HEK293 (cell line): ENCODE measurements around the gene FXYD5.

Experiments
- CTCF ChIA-PET: fragments of 350-600 bp; formaldehyde crosslinking; extraction: SDS; loops from one replicate; lab custom pipeline; 2021; ENCODE audit warnings: antibody characterized with exemption; lab: Yijun Ruan, JAX
- POLR2A ChIA-PET: fragments of 300-600 bp; formaldehyde crosslinking; extraction: SDS; loops from one replicate; lab custom pipeline; 2020; ENCODE audit warnings: antibody characterized with exemption, inconsistent platforms; lab: Yijun Ruan, JAX
- H3K27ac ChIP-seq: fragments of 200-500 bp; sonication (Bioruptor generic); 2 replicates; pipeline ENCODE4 v1.5.1; 2014; ENCODE audit warnings: low read depth, low read length, control low read depth, inconsistent platforms; ENCODE audit errors: extremely low read depth
- H3K36me3 ChIP-seq, 2 experiments: fragments of 200-500 bp in 1 of 2; sonication (Bioruptor generic) in 1 of 2; 1 replicate in 1 of 2; 2 replicates in 1 of 2; pipeline ENCODE4 v1.5.1; 2014 to 2017; ENCODE audit warnings: inconsistent platforms in 2 of 2, low read length in 2 of 2; ENCODE audit not compliant: control insufficient read depth in 2 of 2, insufficient read depth in 1 of 2
- H3K4me1 ChIP-seq: fragments of 200-500 bp; sonication (Bioruptor generic); 2 replicates; pipeline ENCODE4 v1.5.1; 2014; ENCODE audit warnings: mild to moderate bottlenecking, low read length, inconsistent platforms; ENCODE audit not compliant: control insufficient read depth, insufficient read depth
- H3K4me3 ChIP-seq: 2 replicates; pipeline ENCODE4 v1.5.1; 2011; ENCODE audit warnings: low read depth, mild to moderate bottlenecking, control low read depth, low read length, moderate library complexity
- H3K9me3 ChIP-seq: fragments of 200-500 bp; sonication (Bioruptor generic); 2 replicates; pipeline ENCODE4 v1.5.1; 2014; ENCODE audit warnings: low read depth, low read length, inconsistent platforms; ENCODE audit not compliant: control insufficient read depth, insufficient read depth
- BCL11A ChIP-seq: fragments of 450-650 bp; formaldehyde crosslinking; IDR thresholded peaks from 2 replicates; pipeline ENCODE4 v1.5.1; 2016; ENCODE audit warnings: low read depth, missing biosample characterization, missing genetic modification characterization
- FEZF1 ChIP-seq: fragments of 450-650 bp; formaldehyde crosslinking; IDR thresholded peaks from 2 replicates; pipeline ENCODE4 v1.5.1; 2016; ENCODE audit warnings: missing biosample characterization, missing genetic modification characterization
- GLI2 ChIP-seq: fragments of 450-650 bp; formaldehyde crosslinking; IDR thresholded peaks from 2 replicates; pipeline ENCODE4; 2017; ENCODE audit warnings: missing biosample characterization, missing genetic modification characterization, low read depth, borderline replicate concordance
- GLIS1 ChIP-seq: fragments of 450-650 bp; formaldehyde crosslinking; IDR thresholded peaks from 2 replicates; pipeline ENCODE4 v1.5.1; 2016; ENCODE audit warnings: missing biosample characterization, missing genetic modification characterization
- HOXA7 ChIP-seq: sonication (generic); formaldehyde crosslinking; IDR thresholded peaks from 2 replicates; pipeline ENCODE4 v1.8.1; 2022; ENCODE audit warnings: missing genetic modification reagents, borderline replicate concordance
- KLF9 ChIP-seq: fragments of 450-650 bp; formaldehyde crosslinking; IDR thresholded peaks from 2 replicates; pipeline ENCODE4 v1.5.1; 2016; ENCODE audit warnings: missing biosample characterization, missing genetic modification characterization, low read depth
- MEIS1 ChIP-seq: sonication (generic); formaldehyde crosslinking; IDR thresholded peaks from 2 replicates; pipeline ENCODE4 v1.8.1; 2022; ENCODE audit warnings: missing genetic modification reagents, mild to moderate bottlenecking, borderline replicate concordance
- PRDM6 ChIP-seq: fragments of 450-650 bp; formaldehyde crosslinking; IDR thresholded peaks from 2 replicates; pipeline ENCODE4 v1.5.1; 2017; ENCODE audit warnings: missing biosample characterization, missing genetic modification characterization
- SP7 ChIP-seq: fragments of 450-650 bp; formaldehyde crosslinking; IDR thresholded peaks from 2 replicates; pipeline ENCODE4 v1.5.1; 2016; ENCODE audit warnings: missing biosample characterization, missing genetic modification characterization
- ZBTB48 ChIP-seq: fragments of 450-650 bp; formaldehyde crosslinking; IDR thresholded peaks from 2 replicates; pipeline ENCODE4 v1.5.1; 2016; ENCODE audit warnings: missing biosample characterization, missing genetic modification characterization
- ZEB2 ChIP-seq: fragments of 450-650 bp; formaldehyde crosslinking; IDR thresholded peaks from 2 replicates; pipeline ENCODE4 v1.5.1; 2016; ENCODE audit warnings: missing biosample characterization, missing genetic modification characterization
- ZFHX2 ChIP-seq: fragments of 450-650 bp; formaldehyde crosslinking; conservative IDR thresholded peaks from 2 replicates; pipeline ENCODE4 v1.5.1; 2016; ENCODE audit warnings: missing biosample characterization, missing genetic modification characterization
- ZFP3 ChIP-seq: fragments of 450-650 bp; formaldehyde crosslinking; IDR thresholded peaks from 2 replicates; pipeline ENCODE4 v1.5.1; 2016; ENCODE audit warnings: low read depth, missing biosample characterization, missing genetic modification characterization
- ZFP69B ChIP-seq: fragments of 450-650 bp; formaldehyde crosslinking; IDR thresholded peaks from 2 replicates; pipeline ENCODE4 v1.5.1; 2016; ENCODE audit warnings: missing biosample characterization, missing genetic modification characterization
- ZNF174 ChIP-seq: fragments of 450-650 bp; formaldehyde crosslinking; IDR thresholded peaks from 2 replicates; pipeline ENCODE4 v1.5.0; 2017; ENCODE audit warnings: missing biosample characterization, mild to moderate bottlenecking, missing genetic modification characterization
- ZNF184 ChIP-seq: fragments of 450-650 bp; IDR thresholded peaks from 2 replicates; pipeline ENCODE4 v1.5.1; 2018; ENCODE audit warnings: missing biosample characterization, mild to moderate bottlenecking, missing genetic modification characterization
- ZNF202 ChIP-seq: fragments of 450-650 bp; formaldehyde crosslinking; IDR thresholded peaks from 2 replicates; pipeline ENCODE4 v1.5.1; 2016; ENCODE audit warnings: missing biosample characterization, missing genetic modification characterization, borderline replicate concordance
- ZNF239 ChIP-seq: fragments of 450-650 bp; formaldehyde crosslinking; IDR thresholded peaks from 2 replicates; pipeline ENCODE4 v1.5.1; 2016; ENCODE audit warnings: missing biosample characterization, missing genetic modification characterization
- ZNF24 ChIP-seq: fragments of 450-650 bp; formaldehyde crosslinking; IDR thresholded peaks from 2 replicates; pipeline ENCODE4 v1.5.1; 2016; ENCODE audit warnings: missing biosample characterization, missing genetic modification characterization
- ZNF292 ChIP-seq: fragments of 450-650 bp; formaldehyde crosslinking; IDR thresholded peaks from 2 replicates; pipeline ENCODE4 v1.5.1; 2016; ENCODE audit warnings: low read depth, missing biosample characterization, missing genetic modification characterization, borderline replicate concordance
- ZNF311 ChIP-seq: fragments of 450-650 bp; formaldehyde crosslinking; IDR thresholded peaks from 2 replicates; pipeline ENCODE4 v1.5.1; 2017; ENCODE audit warnings: missing biosample characterization, missing genetic modification characterization, borderline replicate concordance
- ZNF324 ChIP-seq: fragments of 450-650 bp; formaldehyde crosslinking; IDR thresholded peaks from 2 replicates; pipeline ENCODE4 v1.5.1; 2016; ENCODE audit warnings: missing biosample characterization, missing genetic modification characterization
- ZNF350 ChIP-seq: fragments of 450-650 bp; formaldehyde crosslinking; IDR thresholded peaks from 2 replicates; pipeline ENCODE4 v1.5.0; 2017; ENCODE audit warnings: missing biosample characterization, mild to moderate bottlenecking, missing genetic modification characterization
- ZNF391 ChIP-seq: fragments of 450-650 bp; formaldehyde crosslinking; IDR thresholded peaks from 2 replicates; pipeline ENCODE4 v1.5.1; 2016; ENCODE audit warnings: low read depth, missing biosample characterization, missing genetic modification characterization, borderline replicate concordance
- ZNF404 ChIP-seq: fragments of 450-650 bp; formaldehyde crosslinking; IDR thresholded peaks from 2 replicates; pipeline ENCODE4 v1.5.1; 2017; ENCODE audit warnings: missing biosample characterization, missing genetic modification characterization
- ZNF48 ChIP-seq: fragments of 450-650 bp; formaldehyde crosslinking; IDR thresholded peaks from 2 replicates; pipeline ENCODE4 v1.5.1; 2016; ENCODE audit warnings: missing biosample characterization, missing genetic modification characterization
- ZNF521 ChIP-seq: fragments of 450-650 bp; formaldehyde crosslinking; IDR thresholded peaks from 2 replicates; pipeline ENCODE4 v1.5.1; 2017; ENCODE audit warnings: missing biosample characterization, mild to moderate bottlenecking, missing genetic modification characterization
- ZNF558 ChIP-seq: fragments of 450-650 bp; formaldehyde crosslinking; IDR thresholded peaks from 2 replicates; pipeline ENCODE4 v1.5.1; 2016; ENCODE audit warnings: missing biosample characterization, missing genetic modification characterization
- ZNF626 ChIP-seq: fragments of 450-650 bp; sonication (Bioruptor Pico); formaldehyde crosslinking; IDR thresholded peaks from 2 replicates; pipeline ENCODE4 v1.5.1; 2018; ENCODE audit warnings: missing biosample characterization, missing genetic modification characterization, inconsistent platforms
- ZNF654 ChIP-seq: fragments of 450-650 bp; formaldehyde crosslinking; IDR thresholded peaks from 2 replicates; pipeline ENCODE4 v1.5.1; 2016; ENCODE audit warnings: low read depth, missing biosample characterization, missing genetic modification characterization
- ZNF707 ChIP-seq: fragments of 450-650 bp; formaldehyde crosslinking; IDR thresholded peaks from 2 replicates; pipeline ENCODE4 v1.5.1; 2016; ENCODE audit warnings: missing biosample characterization, missing genetic modification characterization
- ZNF785 ChIP-seq: fragments of 450-650 bp; formaldehyde crosslinking; IDR thresholded peaks from 2 replicates; pipeline ENCODE4 v1.5.1; 2016; ENCODE audit warnings: missing biosample characterization, missing genetic modification characterization
- ZSCAN30 ChIP-seq: fragments of 450-650 bp; IDR thresholded peaks from 2 replicates; pipeline ENCODE4 v1.5.1; 2018; ENCODE audit warnings: missing biosample characterization, mild to moderate bottlenecking, missing genetic modification characterization, moderate library complexity
- TF ChIP-seq, protein P1 (sequence below): fragments of 450-650 bp; formaldehyde crosslinking; IDR thresholded peaks from 2 replicates; pipeline ENCODE4 v1.5.1; 2017; ENCODE audit warnings: missing biosample characterization, missing genetic modification characterization
- TF ChIP-seq, protein P2 (sequence below): fragments of 450-650 bp; formaldehyde crosslinking; IDR thresholded peaks from 2 replicates; pipeline ENCODE4 v1.5.1; 2016; ENCODE audit warnings: missing biosample characterization, missing genetic modification characterization

The FXYD5 gene

DNA sequence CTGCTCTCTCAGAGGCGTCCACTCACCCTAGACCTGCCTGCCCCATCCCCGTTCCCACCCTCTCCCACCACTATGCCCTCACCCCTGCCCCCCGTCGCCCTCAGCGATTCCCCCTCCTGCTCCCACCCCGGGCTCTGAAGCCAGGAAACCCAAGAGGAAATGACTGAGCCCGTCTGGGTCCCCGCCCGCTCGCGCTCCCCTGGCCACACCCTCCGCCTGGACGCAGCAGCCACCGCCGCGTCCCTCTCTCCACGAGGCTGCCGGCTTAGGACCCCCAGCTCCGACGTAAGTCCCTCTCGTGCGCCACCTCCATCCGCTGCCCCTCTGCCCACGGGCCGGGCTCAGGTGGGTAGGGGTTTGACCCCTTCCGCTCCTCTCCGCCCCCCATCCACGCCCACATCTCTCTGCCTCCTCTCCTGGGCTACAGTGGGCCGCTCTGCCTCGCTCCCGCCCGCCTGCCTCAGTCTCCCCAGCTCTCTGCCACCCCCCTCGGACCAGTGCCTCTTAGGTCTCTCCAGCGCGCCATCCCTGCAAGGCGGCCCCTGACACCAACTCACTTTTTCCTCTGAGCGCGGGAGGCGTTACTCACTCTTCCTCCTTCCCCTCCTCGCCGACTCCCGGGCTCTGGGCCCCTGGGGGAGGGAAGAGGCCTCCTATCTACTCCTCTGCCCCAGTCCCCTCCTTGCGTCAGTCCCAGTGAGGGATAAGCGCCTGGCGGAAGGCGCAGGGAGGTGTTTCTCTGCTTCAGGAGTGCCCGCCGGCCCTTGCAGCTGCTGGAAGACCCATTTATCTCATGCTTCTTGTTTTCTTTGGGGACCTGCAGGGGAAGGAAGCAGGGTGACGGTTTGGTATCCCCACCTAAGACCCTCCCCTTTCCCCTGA, at the start of gene FXYD5:
Gene FXYD5, plus strand, starts transcription at position 211 of the 882 bp plus-strand sequence. CDS start 816 bp downstream, outside the sequence.
- CTCF ChIA-PET: interaction anchor here (0.5 to 5.9 kb wide), 21 partner anchors 8 to 842 kb away, joined by 3 to 82 read pairs (median 5); partner anchors contain the start of genes FXYD7 and LGI4
- Histone ChIP-seq H3K9me3 (no peaks in the 10 kb centered on the region), H3K27ac (peak within 1 kb of the TSS; percentile 75; the same call in 1 of the 2 replicates), H3K4me1 (peaks cover 20% of the 10 kb centered on the region), H3K4me3 (peak within 1 kb of the TSS; percentile 57), H3K36me3 (peaks cover 23 to 32% of the 10 kb centered on the region in 2 experiments)
- POLR2A ChIA-PET: interaction anchor here (0.6 to 2.7 kb wide), 6 partner anchors 8 to 151 kb away, joined by 3 to 25 read pairs (median 5); partner anchors contain the start of gene LGI4
- TF ChIP-seq MEIS1 (CRISPR knock-in tag) (no peak), ZBTB48 (tag by site-specific recombination) (peak; percentile 97), ZNF311 (no peak), GLI2 (no peak), ZNF350 (tag by site-specific recombination) (no peak), ZNF404 (tag by site-specific recombination) (no peak), ZNF48 (tag by site-specific recombination) (no peak), ZFHX2 (tag by site-specific recombination) (peak; percentile 100), BCL11A (tag by site-specific recombination) (peak; percentile 46), ZNF558 (tag by site-specific recombination) (no peak), ZNF174 (no peak), ZEB2 (tag by site-specific recombination) (peak; percentile 93), ZNF24 (peak; percentile 93), PRDM6 (no peak), ZNF292 (no peak), GLIS1 (tag by site-specific recombination) (peak; percentile 96), ZNF626 (no peak), ZNF202 (no peak), ZNF707 (tag by site-specific recombination) (peak; percentile 72), ZFP3 (tag by site-specific recombination) (no peak), ZNF324 (tag by site-specific recombination) (peak; percentile 95), ZNF785 (tag by site-specific recombination) (no peak; the same call in 1 of the 2 replicates), ZFP69B (tag by site-specific recombination) (peak; percentile 88), SP7 (tag by site-specific recombination) (peak; percentile 97), KLF9 (tag by site-specific recombination) (peak; percentile 100), ZNF184 (tag by site-specific recombination) (no peak), ZNF654 (tag by site-specific recombination) (no peak), ZNF521 (tag by site-specific recombination) (no peak), ZSCAN30 (tag by site-specific recombination) (peak; percentile 77), FEZF1 (tag by site-specific recombination) (peak; percentile 6; the same call in 1 of the 2 replicates), ZNF239 (peak; percentile 54), HOXA7 (CRISPR knock-in tag) (no peak), ZNF391 (tag by site-specific recombination) (peak; percentile 96; the same call in 1 of the 2 replicates)
- TF ChIP-seq, protein P1, sequence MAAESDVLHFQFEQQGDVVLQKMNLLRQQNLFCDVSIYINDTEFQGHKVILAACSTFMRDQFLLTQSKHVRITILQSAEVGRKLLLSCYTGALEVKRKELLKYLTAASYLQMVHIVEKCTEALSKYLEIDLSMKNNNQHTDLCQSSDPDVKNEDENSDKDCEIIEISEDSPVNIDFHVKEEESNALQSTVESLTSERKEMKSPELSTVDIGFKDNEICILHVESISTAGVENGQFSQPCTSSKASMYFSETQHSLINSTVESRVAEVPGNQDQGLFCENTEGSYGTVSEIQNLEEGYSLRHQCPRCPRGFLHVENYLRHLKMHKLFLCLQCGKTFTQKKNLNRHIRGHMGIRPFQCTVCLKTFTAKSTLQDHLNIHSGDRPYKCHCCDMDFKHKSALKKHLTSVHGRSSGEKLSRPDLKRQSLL: peak; percentile 75; the same call in 1 of the 2 replicates
- TF ChIP-seq, protein P2, sequence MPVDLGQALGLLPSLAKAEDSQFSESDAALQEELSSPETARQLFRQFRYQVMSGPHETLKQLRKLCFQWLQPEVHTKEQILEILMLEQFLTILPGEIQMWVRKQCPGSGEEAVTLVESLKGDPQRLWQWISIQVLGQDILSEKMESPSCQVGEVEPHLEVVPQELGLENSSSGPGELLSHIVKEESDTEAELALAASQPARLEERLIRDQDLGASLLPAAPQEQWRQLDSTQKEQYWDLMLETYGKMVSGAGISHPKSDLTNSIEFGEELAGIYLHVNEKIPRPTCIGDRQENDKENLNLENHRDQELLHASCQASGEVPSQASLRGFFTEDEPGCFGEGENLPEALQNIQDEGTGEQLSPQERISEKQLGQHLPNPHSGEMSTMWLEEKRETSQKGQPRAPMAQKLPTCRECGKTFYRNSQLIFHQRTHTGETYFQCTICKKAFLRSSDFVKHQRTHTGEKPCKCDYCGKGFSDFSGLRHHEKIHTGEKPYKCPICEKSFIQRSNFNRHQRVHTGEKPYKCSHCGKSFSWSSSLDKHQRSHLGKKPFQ (tag by site-specific recombination): 0 out of 2 replicates have a peak, but pooled peaks have one; percentile 48
